ENCODE data around the gene ZNF385A.

ZNF385A gene

DNA sequence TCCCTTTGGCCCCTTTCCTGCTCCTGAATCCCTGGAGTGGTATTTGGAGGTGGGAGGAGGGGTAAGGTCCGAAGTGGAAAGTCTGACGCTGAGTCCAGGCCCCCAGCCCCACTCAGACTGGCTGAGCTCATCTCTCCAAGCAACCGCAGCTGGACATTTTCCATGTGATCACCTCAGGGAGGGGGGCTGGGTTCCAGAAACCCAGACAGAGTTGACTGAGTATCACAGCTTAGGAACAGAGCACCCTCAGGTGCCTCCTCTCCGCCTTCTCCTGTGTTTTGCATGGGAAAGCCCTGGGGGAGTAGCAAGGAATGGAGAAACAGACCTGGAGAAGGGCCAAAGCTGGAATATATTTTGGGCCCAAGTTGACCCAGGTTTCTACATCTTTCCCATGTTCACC, 42.6 kb upstream of the ZNF385A start:
- H3K4me3 ChIP-seq (ENCODE audit: low read depth, low read length), result no peak overlapping the region
- TF ChIP-seq, protein P1, sequence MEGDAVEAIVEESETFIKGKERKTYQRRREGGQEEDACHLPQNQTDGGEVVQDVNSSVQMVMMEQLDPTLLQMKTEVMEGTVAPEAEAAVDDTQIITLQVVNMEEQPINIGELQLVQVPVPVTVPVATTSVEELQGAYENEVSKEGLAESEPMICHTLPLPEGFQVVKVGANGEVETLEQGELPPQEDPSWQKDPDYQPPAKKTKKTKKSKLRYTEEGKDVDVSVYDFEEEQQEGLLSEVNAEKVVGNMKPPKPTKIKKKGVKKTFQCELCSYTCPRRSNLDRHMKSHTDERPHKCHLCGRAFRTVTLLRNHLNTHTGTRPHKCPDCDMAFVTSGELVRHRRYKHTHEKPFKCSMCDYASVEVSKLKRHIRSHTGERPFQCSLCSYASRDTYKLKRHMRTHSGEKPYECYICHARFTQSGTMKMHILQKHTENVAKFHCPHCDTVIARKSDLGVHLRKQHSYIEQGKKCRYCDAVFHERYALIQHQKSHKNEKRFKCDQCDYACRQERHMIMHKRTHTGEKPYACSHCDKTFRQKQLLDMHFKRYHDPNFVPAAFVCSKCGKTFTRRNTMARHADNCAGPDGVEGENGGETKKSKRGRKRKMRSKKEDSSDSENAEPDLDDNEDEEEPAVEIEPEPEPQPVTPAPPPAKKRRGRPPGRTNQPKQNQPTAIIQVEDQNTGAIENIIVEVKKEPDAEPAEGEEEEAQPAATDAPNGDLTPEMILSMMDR (IDR thresholded peaks at IDR 0.05; ENCODE audit: low read depth, low read length), result no peak

DNA sequence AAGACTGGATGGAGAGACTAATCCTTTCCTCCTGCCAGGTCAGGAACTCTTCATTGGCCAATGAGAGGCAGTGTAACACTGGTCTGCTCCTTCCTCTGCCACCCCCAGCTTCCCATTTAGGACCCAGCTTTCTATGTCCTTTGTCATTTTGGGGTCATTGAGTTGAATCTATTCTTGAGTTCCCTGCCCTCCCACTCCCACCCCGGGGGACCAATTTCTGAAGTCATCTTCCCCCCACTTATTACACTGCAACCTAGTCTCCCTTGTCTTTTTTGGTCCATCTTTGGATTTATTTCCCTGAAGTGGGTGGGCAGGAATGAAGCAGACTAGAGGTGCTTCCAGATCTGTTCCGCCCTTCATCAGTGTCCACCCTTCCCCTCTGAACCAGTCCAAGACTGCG, 42.2 kb upstream of the ZNF385A start:
- TF ChIP-seq, protein P1 (IDR thresholded peaks at IDR 0.05; ENCODE audit: low read depth, low read length), result no peak
- no peak overlapping the region for H3K4me3 ChIP-seq (ENCODE audit: low read depth, low read length)

DNA sequence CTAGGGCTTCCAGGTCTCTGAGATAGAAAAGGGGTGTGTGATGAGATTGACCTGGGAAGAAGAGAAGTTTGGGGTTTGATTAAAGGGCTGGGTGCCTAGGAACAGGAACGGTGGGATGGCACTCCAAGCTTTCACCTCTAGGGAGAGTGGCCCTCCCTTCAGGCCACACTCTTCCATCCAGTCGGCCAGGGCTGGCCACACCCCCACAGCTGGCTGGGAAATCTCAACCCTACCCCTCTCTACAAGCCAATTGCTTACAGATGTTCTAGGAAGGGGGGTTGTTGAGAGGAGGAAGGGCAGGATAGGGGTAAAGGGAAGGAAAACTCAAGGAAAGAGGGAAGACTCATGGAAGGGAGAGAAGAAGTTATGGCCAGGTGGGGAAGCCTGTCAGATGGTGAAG, 41.2 kb upstream of the ZNF385A start:
- TF ChIP-seq, protein P1 (IDR thresholded peaks at IDR 0.05; ENCODE audit: low read depth, low read length), result no peak
- no peak overlapping the region for H3K4me3 ChIP-seq (ENCODE audit: low read depth, low read length)

DNA sequence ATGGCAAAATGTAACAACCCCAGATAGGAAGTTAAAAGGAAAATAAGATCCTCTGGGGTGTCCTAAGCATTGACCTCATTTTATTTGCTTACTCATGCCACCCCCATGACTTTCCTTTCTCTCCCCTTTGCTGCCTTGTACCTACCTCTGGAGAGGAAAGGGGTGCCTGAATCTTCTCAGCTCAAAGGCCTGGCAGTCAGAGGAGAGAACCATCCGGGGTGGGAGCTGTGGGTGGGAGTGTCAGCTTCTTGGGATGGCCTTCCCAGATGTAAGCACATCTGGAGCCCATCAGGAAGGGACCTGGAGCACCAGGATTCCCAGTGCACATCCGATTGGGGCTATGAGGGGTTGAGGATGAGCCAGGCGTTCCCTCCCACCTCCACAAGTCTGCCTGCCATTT, 39.7 kb upstream of the ZNF385A start:
- H3K4me3 ChIP-seq (ENCODE audit: low read depth, low read length), result no peak overlapping the region
- TF ChIP-seq, protein P1 (IDR thresholded peaks at IDR 0.05; ENCODE audit: low read depth, low read length), result no peak

DNA sequence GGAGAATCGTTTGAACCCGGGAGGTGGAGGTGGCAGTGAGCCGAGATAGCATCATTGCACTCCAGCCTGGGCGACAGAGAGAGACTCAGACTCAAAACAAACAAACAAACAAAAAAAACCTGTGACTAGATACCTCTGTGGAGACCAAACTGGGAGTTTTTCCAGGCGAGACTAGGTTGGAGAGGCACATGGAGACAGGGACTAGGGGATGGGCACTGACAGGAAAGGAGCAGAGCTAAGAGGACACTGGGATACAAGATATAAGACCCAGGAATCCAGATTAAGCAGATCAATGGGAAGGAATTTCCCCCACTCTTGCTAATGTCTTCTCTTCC, 39.2 kb upstream of the ZNF385A start:
- no peak overlapping the region for H3K4me3 ChIP-seq (ENCODE audit: low read depth, low read length)

DNA sequence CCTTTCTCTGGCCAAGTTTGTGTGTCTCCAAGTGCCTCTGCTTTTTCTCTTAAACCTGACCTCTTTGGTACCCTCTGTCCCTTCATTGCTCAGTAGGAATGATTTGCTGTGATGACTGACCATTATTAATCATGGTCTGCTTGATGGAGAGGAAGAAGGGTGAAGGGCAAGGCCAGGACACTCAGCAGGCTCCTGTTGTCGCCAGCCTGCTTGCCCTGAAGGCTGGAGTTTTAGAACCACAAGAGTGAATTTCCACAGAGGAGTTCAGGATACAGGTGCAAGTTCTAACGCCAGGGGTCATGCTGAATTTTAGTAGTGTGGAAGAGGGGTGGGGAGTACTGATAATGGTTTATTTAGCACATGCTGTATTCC, 37.3 kb upstream of the ZNF385A start:
- no peak overlapping the region for H3K4me3 ChIP-seq (ENCODE audit: low read depth, low read length)
- TF ChIP-seq, protein P1 (IDR thresholded peaks at IDR 0.05; ENCODE audit: low read depth, low read length), result no peak

More for the DNA sequence above, 39.2 kb upstream of the ZNF385A start:
- TF ChIP-seq, protein P1 (IDR thresholded peaks at IDR 0.05; ENCODE audit: low read depth, low read length), result no peak

DNA sequence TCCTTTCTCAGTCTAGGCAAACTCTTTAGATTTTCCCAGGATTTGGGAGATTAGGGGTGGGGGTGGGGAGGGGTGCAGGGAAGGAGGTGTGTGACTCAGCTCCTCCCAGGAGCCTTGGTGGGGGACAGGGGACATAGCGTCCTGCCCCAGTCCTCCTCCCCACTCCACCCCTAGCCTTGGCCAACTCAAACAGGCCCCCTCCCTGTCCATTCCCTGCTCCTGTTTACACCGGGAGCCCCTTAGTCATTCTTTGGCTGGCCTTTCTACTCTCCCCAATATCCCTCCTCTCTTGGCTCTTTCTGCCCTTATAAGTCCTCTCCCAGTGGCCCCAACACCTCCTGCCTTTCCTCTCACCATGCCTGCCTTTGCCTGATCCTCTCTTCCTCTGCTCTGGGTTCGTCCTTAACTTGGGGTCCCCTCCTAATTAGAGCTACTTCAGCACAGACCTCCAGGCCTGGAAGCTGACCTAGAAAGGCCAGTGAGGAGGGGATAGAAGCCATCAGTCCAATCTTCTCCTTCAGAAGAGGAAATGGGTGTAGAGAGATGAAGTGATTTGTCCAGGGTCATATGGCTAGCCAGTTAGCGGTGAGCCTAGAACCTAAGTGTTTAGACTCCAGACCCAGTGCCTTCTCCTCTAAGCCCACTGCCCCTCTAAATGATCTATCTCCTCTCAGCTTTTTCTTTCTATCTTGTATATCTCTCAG, 36.8 kb upstream of the ZNF385A start:
- TF ChIP-seq, protein P1 (IDR thresholded peaks at IDR 0.05; ENCODE audit: low read depth, low read length), result no peak
- no peak overlapping the region for H3K4me3 ChIP-seq (ENCODE audit: low read depth, low read length)
